H1 (cell line): ENCODE measurements around the gene CCDC74A. TPM values are rescaled to one million over a fixed set of nuclear protein-coding genes. Genes with fewer than 3 reads are reported as not detected.
A peak's percentile ranks its signal among the peaks of the same experiment; 100 is the strongest.
"Not testable (repeated sequence)": the region's sequence is repeated elsewhere in the genome, so short reads cannot be mapped to it uniquely, and the experiment has no call there.

Experiments used
- CTCF ChIA-PET: fragments of 300-600 bp; sonication (Branson Sonifier 250); formaldehyde crosslinking; loops from one replicate; lab custom pipeline; 2021; ENCODE audit not compliant: partially characterized antibody; lab: Charles Lee
- POLR2A ChIA-PET: fragments of 300-600 bp; sonication (Branson Sonifier 250); formaldehyde crosslinking; loops from one replicate; lab custom pipeline; 2021; ENCODE audit warnings: inconsistent platforms; ENCODE audit not compliant: partially characterized antibody; lab: Charles Lee
- DNase-seq, 2 experiments: peaks; one replicate each; pipeline versions ENCODE4 v3.0.0 to v3.0.0-alpha.2; 2010 to 2022; ENCODE audit warnings: low spot score in 2 of 2, low read depth in 1 of 2, mixed read lengths in 1 of 2
- FAIRE-seq: peaks from 2 replicates; lab custom pipeline; 2011; peaks lifted over from hg19 to GRCh38; lab: Jason Lieb, UNC
- H2AFZ ChIP-seq: 2 replicates; pipeline ENCODE4 v1.8.1; 2012; ENCODE audit warnings: low read length, inconsistent platforms
- H2AK5ac ChIP-seq: 2 replicates; pipeline ENCODE4 v1.6.1; 2013; ENCODE audit warnings: low read depth, low read length
- H2BK120ac ChIP-seq: replicated peaks from 2 replicates; pipeline ENCODE3; 2013; ENCODE audit warnings: low read depth, low read length, inconsistent platforms
- H2BK12ac ChIP-seq: 2 replicates; pipeline ENCODE4 v1.6.1; 2013; ENCODE audit warnings: low read depth, low read length
- H2BK15ac ChIP-seq: 2 replicates; pipeline ENCODE4 v1.6.1; 2013; ENCODE audit warnings: low read length
- H2BK20ac ChIP-seq: 2 replicates; pipeline ENCODE4 v1.6.1; 2013; ENCODE audit warnings: low read length
- H2BK5ac ChIP-seq: 2 replicates; pipeline ENCODE4 v1.6.1; 2013; ENCODE audit warnings: low read depth, low read length
- H3K14ac ChIP-seq: 2 replicates; pipeline ENCODE4 v1.6.1; 2013; ENCODE audit warnings: inconsistent platforms; ENCODE audit not compliant: insufficient read length
- H3K18ac ChIP-seq: 2 replicates; pipeline ENCODE4 v1.6.1; 2013; ENCODE audit warnings: low read length; ENCODE audit errors: extremely low read depth
- H3K23ac ChIP-seq: 2 replicates; pipeline ENCODE4 v1.6.1; 2013; ENCODE audit warnings: inconsistent platforms; ENCODE audit not compliant: insufficient read length
- H3K23me2 ChIP-seq: 2 replicates; pipeline ENCODE4 v1.6.1; 2013; ENCODE audit warnings: low read depth, low read length
- H3K27ac ChIP-seq: 2 replicates; pipeline ENCODE4 v1.6.1; 2011; ENCODE audit warnings: low read depth, low read length, inconsistent platforms
- H3K27me3 ChIP-seq, 4 experiments: replicated peaks in 1 of 4; 1 replicate in 1 of 4; 2 replicates in 3 of 4; pipeline versions ENCODE4 v1.6.1 to v1.8.1; 2011 to 2013; ENCODE audit warnings: low read length in 3 of 4, mild to moderate bottlenecking in 3 of 4, inconsistent platforms in 2 of 4, mixed read lengths in 2 of 4, moderate library complexity in 1 of 4; ENCODE audit not compliant: control insufficient read depth in 3 of 4, insufficient read depth in 3 of 4; ENCODE audit errors: extremely low read depth in 1 of 4
- H3K36me3 ChIP-seq, 4 experiments: 2 replicates each; pipeline versions ENCODE4 v1.6.1 to v1.8.1; 2011 to 2013; ENCODE audit warnings: mild to moderate bottlenecking in 4 of 4, low read length in 3 of 4, moderate library complexity in 2 of 4, control low read depth in 1 of 4, inconsistent platforms in 1 of 4; ENCODE audit not compliant: insufficient read depth in 4 of 4, control insufficient read depth in 2 of 4
- H3K4ac ChIP-seq: replicated peaks from 2 replicates; pipeline ENCODE3; 2013; ENCODE audit warnings: low read length, low read depth, mixed read lengths, inconsistent platforms; ENCODE audit not compliant: insufficient read length
- H3K4me1 ChIP-seq, 4 experiments: replicated peaks in 1 of 4; 1 replicate in 1 of 4; 2 replicates in 3 of 4; pipeline versions ENCODE4 v1.6.1 to v1.8.1; 2011 to 2013; ENCODE audit warnings: low read length in 3 of 4, inconsistent platforms in 2 of 4, mixed read lengths in 1 of 4; ENCODE audit not compliant: insufficient read depth in 4 of 4, control insufficient read depth in 3 of 4
- H3K4me2 ChIP-seq, 2 experiments: 2 replicates each; pipeline versions ENCODE4 v1.6.1 to v1.8.1; 2011 to 2013; ENCODE audit warnings: low read depth in 2 of 2, low read length in 2 of 2, control low read depth in 1 of 2, inconsistent platforms in 1 of 2, mild to moderate bottlenecking in 1 of 2; ENCODE audit not compliant: insufficient read depth in 1 of 2
- H3K4me3 ChIP-seq, 4 experiments: fragments of 200-600, 300-600 bp in 1 of 4; sonication (generic), shearing (Covaris generic), sonication (Bioruptor Twin) in 1 of 4; 2 replicates each; pipeline versions ENCODE4 v1.5.1 to v1.8.1; 2011 to 2016; ENCODE audit warnings: low read length in 4 of 4, low read depth in 3 of 4, control low read depth in 2 of 4, inconsistent platforms in 2 of 4, mild to moderate bottlenecking in 2 of 4, mixed read lengths in 1 of 4, moderate library complexity in 1 of 4; ENCODE audit not compliant: insufficient read depth in 2 of 4; ENCODE audit errors: extremely low read depth in 1 of 4
- H3K56ac ChIP-seq: replicated peaks from 2 replicates; pipeline ENCODE3; 2013; ENCODE audit warnings: low read depth, mild to moderate bottlenecking, mixed read lengths, low read length, inconsistent platforms; ENCODE audit not compliant: insufficient read length
- H3K79me1 ChIP-seq: 2 replicates; pipeline ENCODE4 v1.6.1; 2013; ENCODE audit warnings: low read depth, low read length, control low read depth
- H3K79me2 ChIP-seq, 2 experiments: 2 replicates each; pipeline versions ENCODE4 v1.6.1 to v1.8.1; 2012 to 2013; ENCODE audit warnings: low read length in 2 of 2, mild to moderate bottlenecking in 2 of 2, inconsistent platforms in 1 of 2; ENCODE audit not compliant: insufficient read depth in 2 of 2, control insufficient read depth in 1 of 2
- H3K9ac ChIP-seq, 4 experiments: replicated peaks in 1 of 4; 1 replicate in 1 of 4; 2 replicates in 3 of 4; pipeline versions ENCODE4 v1.6.1 to v1.8.1; 2011 to 2013; ENCODE audit warnings: low read depth in 3 of 4, low read length in 3 of 4, control low read depth in 2 of 4, mild to moderate bottlenecking in 2 of 4, moderate library complexity in 2 of 4, inconsistent platforms in 1 of 4; ENCODE audit errors: extremely low read depth in 1 of 4
- H3K9me3 ChIP-seq, 2 experiments: 2 replicates each; pipeline versions ENCODE4 v1.6.1 to v1.8.1; 2012 to 2013; ENCODE audit warnings: mild to moderate bottlenecking in 2 of 2, moderate library complexity in 2 of 2, control low read depth in 1 of 2, inconsistent platforms in 1 of 2, low read depth in 1 of 2, low read length in 1 of 2, mixed read lengths in 1 of 2; ENCODE audit not compliant: insufficient read depth in 2 of 2
- H4K20me1 ChIP-seq, 2 experiments: replicated peaks in 1 of 2; 2 replicates each; pipeline versions ENCODE3 to v1.8.1; 2011 to 2013; ENCODE audit warnings: inconsistent platforms in 2 of 2, low read length in 2 of 2, mild to moderate bottlenecking in 1 of 2; ENCODE audit not compliant: insufficient read depth in 2 of 2, control insufficient read depth in 1 of 2
- H4K5ac ChIP-seq: 2 replicates; pipeline ENCODE4 v1.6.1; 2013; ENCODE audit warnings: low read length, low read depth, mixed read lengths, inconsistent platforms; ENCODE audit not compliant: insufficient read length
- H4K8ac ChIP-seq: 2 replicates; pipeline ENCODE4 v1.8.0; 2013; ENCODE audit warnings: mild to moderate bottlenecking, moderate library complexity, low read length, inconsistent platforms; ENCODE audit not compliant: insufficient read depth; ENCODE audit errors: extremely low read depth
- H4K91ac ChIP-seq: replicated peaks from 2 replicates; pipeline ENCODE3; 2013; ENCODE audit warnings: low read length, mixed read lengths, inconsistent platforms; ENCODE audit not compliant: insufficient read length
- WGBS, 2 experiments: shearing (Covaris generic) in 1 of 2; methylation state at CpG; one replicate each; pipeline versions ENCODE4 v1.1.6 to v1.1.7; 2013 to 2015; ENCODE audit warnings: low lambda C conversion rate in 2 of 2, mixed read lengths in 2 of 2, inconsistent platforms in 1 of 2, low coverage in 1 of 2, missing lambda C conversion rate in 1 of 2; ENCODE audit not compliant: insufficient replicate concordance in 2 of 2, insufficient coverage in 1 of 2, insufficient read length in 1 of 2; ENCODE audit errors: extremely low coverage in 1 of 2, missing lambda C conversion rate in 1 of 2; 5-methylcytosine and 5-hydroxymethylcytosine counted together
- polyA plus RNA-seq, 7 experiments: library from polyadenylated mRNA; depleted of rRNA in 3 of 7; stranded (reverse) in 5 of 7; unstranded in 2 of 7; fragments of >200 nt in 5 of 7; fragments of 200-250 nt in 2 of 7; gene quantifications; 1 replicate in 5 of 7; 2 replicates in 1 of 7; 4 replicates in 1 of 7; pipeline versions ENCODE4 v1.2.1 to v1.2.3, GENCODE V29; 2011 to 2013; ENCODE audit warnings: missing spikeins in 2 of 7, mixed read lengths in 2 of 7
- total RNA-seq: library from RNA; stranded (reverse); fragmentation: NEBNext Ultra II Directional; extraction: Animal tissue kit (Norgen Biotek cat#: 25700); gene quantifications from 2 replicates; pipeline ENCODE4 v1.2.1, GENCODE V29; 2021

Gene CCDC74A
- total and polyA plus RNA-seq, 2 of the 8 experiments (the other 6 are each of a cell fraction or from before 2014, with no cell fraction given), result 18.1 to 21.0 TPM

GRCh38 chr2:131528981-131529863 is 1.5 kb downstream of the CCDC74A start:
- H2BK5ac ChIP-seq, H3K79me2 ChIP-seq, H3K56ac ChIP-seq, H2AFZ ChIP-seq, H2BK20ac ChIP-seq, H3K27me3 ChIP-seq, CTCF ChIA-PET, H2AK5ac ChIP-seq, H2BK120ac ChIP-seq, H3K23me2 ChIP-seq, H3K4ac ChIP-seq, H3K79me1 ChIP-seq, H3K14ac ChIP-seq, H3K23ac ChIP-seq, H3K18ac ChIP-seq, H2BK15ac ChIP-seq, H3K4me1 ChIP-seq, H2BK12ac ChIP-seq, H4K8ac ChIP-seq, H4K5ac ChIP-seq, H4K20me1 ChIP-seq, POLR2A ChIA-PET, H3K36me3 ChIP-seq, H3K27ac ChIP-seq, H3K9me3 ChIP-seq, H3K9ac ChIP-seq, FAIRE-seq, H4K91ac ChIP-seq: not testable (repeated sequence)
- DNase-seq, result peak in 1 of 2 experiments; percentile 58
- peak overlapping the region; percentile 51 to 78 for H3K4me2 ChIP-seq
- peak overlapping the region in 2 of 4 experiments; percentile 42 to 58; a peak in 4 of 8 replicates for H3K4me3 ChIP-seq
- WGBS, 2 experiments, result 76% methylated on average over 18 of the region's 26 CpGs; no CpG with 5 or more reads in 1 of the 2 experiments
